ENCODE data around the gene NQO2.

GRCh38 chr6:2958331-2958711 is 41.4 kb upstream of the NQO2 start:
- TF ChIP-seq CTCF (IDR thresholded peaks at IDR 0.05) (no peak), EZH2 (IDR thresholded peaks at IDR 0.05; ENCODE audit: borderline replicate concordance, insufficient read depth, low read depth, low read length, poor library complexity, severe bottlenecking) (no peak)
